ENCODE measurements around the gene ACTR2. TPM values are rescaled to one million over a fixed set of nuclear protein-coding genes. Genes with fewer than 3 reads are reported as not detected.

The ACTR2 gene
- total RNA-seq, 1 donor from 2014 or later: 187 TPM

Other genes with a start within 250 kb of the ACTR2 start
- gene SLC1A4, start 238.4 kb upstream of the ACTR2 start, total RNA-seq: 14.3 TPM
- gene CEP68, start 171.4 kb upstream of the ACTR2 start, total RNA-seq: 29.1 TPM
- gene RAB1A, start 97.7 kb upstream of the ACTR2 start, total RNA-seq: 100 TPM
- 64.7 TPM for gene SPRED2, start 204.8 kb downstream of the ACTR2 start, total RNA-seq